Measurements from ENCODE around the gene CDSN.

- no peak for TF ChIP-seq CTCF (conservative IDR thresholded peaks at IDR 0.05; ENCODE audit: low read length)
- TF ChIP-seq EZH2phosphoT487 (IDR thresholded peaks at IDR 0.05; ENCODE audit: borderline replicate concordance), result no peak
Observed at GRCh38 chr6:31129130-31129529, 8.9 kb upstream of the CDSN start.

Data from Loucy (cell line).